Kidney capillary endothelial cell (primary cell): ENCODE data around the gene C17orf67.

Experiments used
- DNase-seq: peaks from one replicate; pipeline ENCODE4 v3.0.0-alpha.2; 2018; ENCODE audit warnings: low spot score

Gene C17orf67

GRCh38 chr17:56833809-56834379, at the start of gene C17orf67, which contains the start of gene DGKE:
Gene C17orf67, minus strand, starts transcription at chr17:56833920. Its CDS starts 18,110 bp downstream, at chr17:56815810.
Gene DGKE, plus strand, starts transcription at chr17:56834151. Its CDS starts 645 bp downstream, at chr17:56834796.
- DNase-seq = peak; percentile 96

- DNase-seq = no peak
These were observed 48.1 kb upstream of the C17orf67 start for GRCh38 chr17:56881685-56882295.

GRCh38 chr17:56880571-56880970, 46.9 kb upstream of the C17orf67 start:
- DNase-seq = no peak

GRCh38 chr17:56880133-56880532, 46.4 kb upstream of the C17orf67 start:
- no peak for DNase-seq

- DNase-seq = no peak
These were observed 45.6 kb upstream of the C17orf67 start for GRCh38 chr17:56879280-56879679.

- no peak for DNase-seq
These were observed 43.1 kb upstream of the C17orf67 start for GRCh38 chr17:56876766-56877179.

GRCh38 chr17:56870081-56870651, 36.4 kb upstream of the C17orf67 start:
- DNase-seq = no peak

- DNase-seq = no peak
These were observed 35.0 kb upstream of the C17orf67 start for GRCh38 chr17:56868716-56869115.

- peak; percentile 92 for DNase-seq
These were observed 34.2 kb upstream of the C17orf67 start for GRCh38 chr17:56867948-56868376.

- DNase-seq = no peak
These were observed 32.8 kb upstream of the C17orf67 start for GRCh38 chr17:56866496-56866895.

GRCh38 chr17:56866076-56866475, 32.4 kb upstream of the C17orf67 start:
- DNase-seq = no peak

GRCh38 chr17:56863974-56864373, 30.3 kb upstream of the C17orf67 start:
- no peak for DNase-seq

GRCh38 chr17:56861899-56862298, 28.2 kb upstream of the C17orf67 start:
- DNase-seq = no peak

GRCh38 chr17:56851008-56851407, 17.3 kb upstream of the C17orf67 start:
- no peak for DNase-seq

GRCh38 chr17:56850591-56850990, 16.9 kb upstream of the C17orf67 start:
- no peak for DNase-seq

GRCh38 chr17:56849131-56849530, 15.4 kb upstream of the C17orf67 start:
- DNase-seq = no peak

GRCh38 chr17:56847106-56847505, 13.4 kb upstream of the C17orf67 start:
- no peak for DNase-seq

GRCh38 chr17:56845934-56846333, 12.2 kb upstream of the C17orf67 start:
- no peak for DNase-seq

GRCh38 chr17:56842577-56842976, 8.9 kb upstream of the C17orf67 start:
- DNase-seq = no peak

- DNase-seq = peak; percentile 20
These were observed 5.0 kb upstream of the C17orf67 start for GRCh38 chr17:56838687-56839086.

GRCh38 chr17:56835264-56835585, 1.5 kb upstream of the C17orf67 start:
- DNase-seq = no peak

- peak; percentile 36 for DNase-seq
These were observed 902 bp upstream of the C17orf67 start for GRCh38 chr17:56834380-56835263.
